HepG2 (cell line): ENCODE results near the gene QTRT2. TPM values are rescaled to one million over a fixed set of nuclear protein-coding genes. Genes with fewer than 3 reads are reported as not detected.

ENCODE experiments used
- ATAC-seq: fragments of 200-7000 bp; cut with Tn5 transposase; 3 replicates; pipeline ENCODE4 v1.9.1; 2020; ENCODE audit warnings: mild to moderate bottlenecking, moderate library complexity
- BruUV-seq: library from RNA; stranded (reverse); fragments of 400-500 nt; replicated peaks from 2 replicates; lab custom pipeline; 2021; lab: Mats Ljungman, UMichigan
- CTCF ChIA-PET: fragments of 300-600 bp; formaldehyde crosslinking; extraction: SDS; loops from one replicate; lab custom pipeline; 2021; ENCODE audit warnings: low total read pairs, inconsistent platforms, low intra/inter-chr PET ratio; lab: Yijun Ruan, JAX
- POLR2A ChIA-PET: fragments of 350-600 bp; sonication (Branson Sonifier 250); formaldehyde crosslinking; loops from one replicate; lab custom pipeline; 2020; ENCODE audit warnings: antibody characterized with exemption, inconsistent platforms; lab: Yijun Ruan, JAX
- DNase-seq: peaks from one replicate; pipeline ENCODE4 v3.0.0-alpha.2; 2015; ENCODE audit warnings: low spot score
- FAIRE-seq: peaks from 3 replicates; lab custom pipeline; 2011; peaks lifted over from hg19 to GRCh38; lab: Jason Lieb, UNC
- H2AFZ ChIP-seq: one replicate; pipeline ENCODE4 v1.6.1; 2011; ENCODE audit warnings: low read length, inconsistent platforms
- H3K27ac ChIP-seq: fragments of 300-600 bp; 3 replicates; pipeline ENCODE4 v1.8.0; 2011; ENCODE audit warnings: mixed run types, mild to moderate bottlenecking, mixed read lengths, low read length, inconsistent platforms; ENCODE audit not compliant: insufficient read depth; ENCODE audit errors: extremely low read length
- H3K27me3 ChIP-seq, 2 experiments: fragments of 200-600 bp in 1 of 2; 2 replicates in 1 of 2; 3 replicates in 1 of 2; pipeline versions ENCODE4 v1.6.0 to v1.8.0; 2011; ENCODE audit warnings: low read length in 2 of 2, mild to moderate bottlenecking in 2 of 2, moderate library complexity in 2 of 2, inconsistent platforms in 1 of 2; ENCODE audit not compliant: insufficient read depth in 2 of 2, control insufficient read depth in 1 of 2
- H3K36me3 ChIP-seq, 2 experiments: fragments of 200-600 bp in 1 of 2; replicated peaks in 1 of 2; 2 replicates in 1 of 2; 3 replicates in 1 of 2; pipeline versions ENCODE4 v1.5.1 to v1.8.0; 2011; ENCODE audit warnings: low read length in 2 of 2, inconsistent platforms in 1 of 2; ENCODE audit not compliant: insufficient read depth in 2 of 2, control insufficient read depth in 1 of 2
- H3K4me1 ChIP-seq: 2 replicates; pipeline ENCODE4 v1.5.1; 2012; ENCODE audit warnings: low read length, inconsistent platforms; ENCODE audit not compliant: insufficient read depth
- H3K4me2 ChIP-seq: 2 replicates; pipeline ENCODE4 v1.6.0; 2011; ENCODE audit warnings: low read depth, low read length, inconsistent platforms
- H3K4me3 ChIP-seq, 3 experiments: fragments of 200-600 bp in 1 of 3; sonication (generic), shearing (Covaris generic) in 1 of 3; replicated peaks in 1 of 3; 2 replicates each; pipeline ENCODE4 v1.5.1; 2011 to 2016; ENCODE audit warnings: low read length in 3 of 3, inconsistent platforms in 2 of 3, low read depth in 2 of 3, mild to moderate bottlenecking in 2 of 3, control low read depth in 1 of 3, mixed read lengths in 1 of 3; ENCODE audit not compliant: insufficient read depth in 1 of 3
- H3K79me2 ChIP-seq: one replicate; pipeline ENCODE4 v1.6.1; 2011; ENCODE audit warnings: low read length, inconsistent platforms; ENCODE audit not compliant: insufficient read depth
- H3K9ac ChIP-seq: 2 replicates; pipeline ENCODE4 v1.6.0; 2011; ENCODE audit warnings: mild to moderate bottlenecking, low read depth, low read length, inconsistent platforms; ENCODE audit not compliant: insufficient read depth
- H3K9me3 ChIP-seq: 2 replicates; pipeline ENCODE4 v1.5.1; 2012; ENCODE audit warnings: mild to moderate bottlenecking, low read length
- H4K20me1 ChIP-seq: 2 replicates; pipeline ENCODE4 v1.6.0; 2011; ENCODE audit warnings: inconsistent platforms, mild to moderate bottlenecking, low read length, moderate library complexity; ENCODE audit not compliant: insufficient read depth
- CHCHD3 ChIP-seq: sonication (generic); formaldehyde crosslinking; IDR thresholded peaks from 2 replicates; pipeline ENCODE4 v1.8.0; 2022; ENCODE audit warnings: mild to moderate bottlenecking, missing genetic modification reagents, moderate library complexity
- CHD4 ChIP-seq: fragments of 200-600 bp; sonication (generic); IDR thresholded peaks from 2 replicates; pipeline ENCODE4 v1.7.0; 2017; ENCODE audit warnings: mild to moderate bottlenecking, low read length, borderline replicate concordance
- FOXM1 ChIP-seq: sonication (generic); formaldehyde crosslinking; IDR thresholded peaks from 2 replicates; pipeline ENCODE4 v1.5.0; 2020; ENCODE audit warnings: missing genetic modification reagents
- FOXO4 ChIP-seq: sonication (generic); formaldehyde crosslinking; conservative IDR thresholded peaks from 2 replicates; pipeline ENCODE4 v1.8.1; 2023; ENCODE audit warnings: missing genetic modification reagents
- GATAD2A ChIP-seq: IDR thresholded peaks from 2 replicates; pipeline ENCODE4 v1.6.1; 2016
- MAFG ChIP-seq: sonication (generic); formaldehyde crosslinking; IDR thresholded peaks from 2 replicates; pipeline ENCODE4 v1.5.1; 2020; ENCODE audit warnings: mild to moderate bottlenecking, missing genetic modification reagents
- POGZ ChIP-seq: sonication (generic); formaldehyde crosslinking; IDR thresholded peaks from 2 replicates; pipeline ENCODE4 v1.4.0; 2020; ENCODE audit warnings: mild to moderate bottlenecking, missing genetic modification reagents
- RXRA ChIP-seq: sonication (generic); formaldehyde crosslinking; IDR thresholded peaks from 2 replicates; pipeline ENCODE4 v1.5.1; 2020; ENCODE audit warnings: missing genetic modification reagents
- ZBTB1 ChIP-seq: sonication (generic); formaldehyde crosslinking; IDR thresholded peaks from 2 replicates; pipeline ENCODE4 v1.4.0; 2020; ENCODE audit warnings: missing genetic modification reagents, borderline replicate concordance
- ZNF367 ChIP-seq: sonication (generic); formaldehyde crosslinking; IDR thresholded peaks from 2 replicates; pipeline ENCODE4 v1.4.0; 2020; ENCODE audit warnings: missing genetic modification reagents, borderline replicate concordance
- ZNF670 ChIP-seq: sonication (generic); formaldehyde crosslinking; IDR thresholded peaks from 2 replicates; pipeline ENCODE4 v1.8.0; 2022; ENCODE audit warnings: mild to moderate bottlenecking, missing genetic modification reagents, borderline replicate concordance
- WGBS: methylation state at CpG from one replicate; pipeline ENCODE4 v1.1.6; 2017; ENCODE audit warnings: low lambda C conversion rate; 5-methylcytosine and 5-hydroxymethylcytosine counted together
- in situ Hi-C: cut with HindIII; loops from 2 replicates; pipeline ENCODE4 v1.10.0; 2017; ENCODE audit warnings: low pct_unique_long_range_greater_than_20kb; ENCODE audit not compliant: extremely low pct_ligation_motif_present
- intact Hi-C: fragments of 100-400 bp; cut with micrococcal nuclease; formaldehyde crosslinking; loops from one replicate; pipeline ENCODE4 v1.10.0; 2022; ENCODE audit not compliant: unreplicated experiment
- polyA plus RNA-seq, 8 experiments: library from polyadenylated mRNA; depleted of rRNA in 3 of 8; stranded (reverse) in 7 of 8; unstranded in 1 of 8; fragments of >200 nt; fragmentation: Illumina TruSeq in 4 of 8; extraction: Trizol in 4 of 8; gene quantifications; 2 replicates each; pipeline versions ENCODE4 v1.2.1 to v1.2.3, GENCODE V29; 2011 to 2016; ENCODE audit warnings: low read depth in 4 of 8, missing spikeins in 1 of 8, mixed read lengths in 1 of 8; ENCODE audit not compliant: insufficient read depth in 1 of 8
- total RNA-seq, 5 experiments: library from RNA; depleted of rRNA; stranded (reverse); fragments of >200 nt; fragmentation: Illumina TruSeq; extraction: Trizol; gene quantifications; 2 replicates each; pipeline ENCODE4 v1.2.3, GENCODE V29; 2016; ENCODE audit warnings: low read depth in 1 of 5
- TF ChIP-seq, protein P1 (sequence below): sonication (generic); formaldehyde crosslinking; IDR thresholded peaks from 2 replicates; pipeline ENCODE4 v1.5.0; 2020; ENCODE audit warnings: mild to moderate bottlenecking, missing genetic modification reagents, borderline replicate concordance
- TF ChIP-seq, protein P2 (sequence below): sonication (generic); formaldehyde crosslinking; IDR thresholded peaks from 2 replicates; pipeline ENCODE4; 2020; ENCODE audit warnings: missing genetic modification reagents, mild to moderate bottlenecking, borderline replicate concordance

QTRT2 gene
- total and polyA plus RNA-seq, 2 of the 13 experiments (the other 11 are each of a cell fraction or from before 2014, with no cell fraction given): 7.1 to 33.4 TPM

DNA sequence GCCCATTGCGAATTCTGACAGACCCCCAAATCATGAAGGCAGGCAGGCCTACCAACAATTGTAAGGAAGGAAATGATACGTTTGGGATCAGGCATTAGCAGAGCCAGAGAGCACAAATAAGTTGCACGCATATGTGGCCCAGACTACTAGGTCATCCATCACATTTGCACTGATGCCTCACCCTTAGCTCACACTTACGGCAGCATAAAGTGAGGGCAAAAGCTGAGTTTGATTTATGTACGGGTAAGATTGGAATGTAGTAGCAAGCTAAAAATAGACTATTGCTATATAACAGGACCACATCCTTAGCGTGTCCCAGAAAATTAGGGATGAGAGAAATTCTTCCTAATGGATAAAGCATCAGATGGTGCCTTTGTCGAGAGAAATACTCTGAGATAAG is 58.6 kb downstream of the QTRT2 start:
- Histone ChIP-seq H3K4me2 (no peak overlapping the region), H3K4me1 (no peaks in the 10 kb centered on the region), H2AFZ (no peak overlapping the region), H3K79me2 (no peaks in the 10 kb centered on the region), H3K9ac (no peak overlapping the region), H4K20me1 (no peaks in the 10 kb centered on the region), H3K36me3 (no peaks in the 10 kb centered on the region), H3K27ac (no peak overlapping the region), H3K27me3 (peaks cover 0 to 5% of the 10 kb centered on the region in 2 experiments; a peak in 1 of 5 replicates), H3K9me3 (no peaks in the 10 kb centered on the region), H3K4me3 (no peak overlapping the region)
- TF ChIP-seq POGZ (CRISPR knock-in tag): no peak
- TF ChIP-seq RXRA (CRISPR knock-in tag): no peak
- TF ChIP-seq, protein P1, sequence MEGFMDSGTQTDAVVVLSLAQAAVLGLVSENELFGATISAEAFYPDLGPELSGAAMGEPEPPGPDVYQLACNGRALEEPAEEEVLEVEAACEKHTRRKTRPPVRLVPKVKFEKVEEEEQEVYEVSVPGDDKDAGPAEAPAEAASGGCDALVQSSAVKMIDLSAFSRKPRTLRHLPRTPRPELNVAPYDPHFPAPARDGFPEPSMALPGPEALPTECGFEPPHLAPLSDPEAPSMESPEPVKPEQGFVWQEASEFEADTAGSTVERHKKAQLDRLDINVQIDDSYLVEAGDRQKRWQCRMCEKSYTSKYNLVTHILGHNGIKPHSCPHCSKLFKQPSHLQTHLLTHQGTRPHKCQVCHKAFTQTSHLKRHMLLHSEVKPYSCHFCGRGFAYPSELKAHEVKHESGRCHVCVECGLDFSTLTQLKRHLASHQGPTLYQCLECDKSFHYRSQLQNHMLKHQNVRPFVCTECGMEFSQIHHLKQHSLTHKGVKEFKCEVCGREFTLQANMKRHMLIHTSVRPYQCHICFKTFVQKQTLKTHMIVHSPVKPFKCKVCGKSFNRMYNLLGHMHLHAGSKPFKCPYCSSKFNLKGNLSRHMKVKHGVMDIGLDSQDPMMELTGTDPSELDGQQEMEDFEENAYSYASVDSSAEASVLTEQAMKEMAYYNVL (CRISPR knock-in tag): no peak
- no peak for TF ChIP-seq FOXO4
- no peak for TF ChIP-seq ZNF670 (CRISPR knock-in tag)
- no peak for TF ChIP-seq MAFG
- no peak for TF ChIP-seq ZNF367
- TF ChIP-seq, protein P2, sequence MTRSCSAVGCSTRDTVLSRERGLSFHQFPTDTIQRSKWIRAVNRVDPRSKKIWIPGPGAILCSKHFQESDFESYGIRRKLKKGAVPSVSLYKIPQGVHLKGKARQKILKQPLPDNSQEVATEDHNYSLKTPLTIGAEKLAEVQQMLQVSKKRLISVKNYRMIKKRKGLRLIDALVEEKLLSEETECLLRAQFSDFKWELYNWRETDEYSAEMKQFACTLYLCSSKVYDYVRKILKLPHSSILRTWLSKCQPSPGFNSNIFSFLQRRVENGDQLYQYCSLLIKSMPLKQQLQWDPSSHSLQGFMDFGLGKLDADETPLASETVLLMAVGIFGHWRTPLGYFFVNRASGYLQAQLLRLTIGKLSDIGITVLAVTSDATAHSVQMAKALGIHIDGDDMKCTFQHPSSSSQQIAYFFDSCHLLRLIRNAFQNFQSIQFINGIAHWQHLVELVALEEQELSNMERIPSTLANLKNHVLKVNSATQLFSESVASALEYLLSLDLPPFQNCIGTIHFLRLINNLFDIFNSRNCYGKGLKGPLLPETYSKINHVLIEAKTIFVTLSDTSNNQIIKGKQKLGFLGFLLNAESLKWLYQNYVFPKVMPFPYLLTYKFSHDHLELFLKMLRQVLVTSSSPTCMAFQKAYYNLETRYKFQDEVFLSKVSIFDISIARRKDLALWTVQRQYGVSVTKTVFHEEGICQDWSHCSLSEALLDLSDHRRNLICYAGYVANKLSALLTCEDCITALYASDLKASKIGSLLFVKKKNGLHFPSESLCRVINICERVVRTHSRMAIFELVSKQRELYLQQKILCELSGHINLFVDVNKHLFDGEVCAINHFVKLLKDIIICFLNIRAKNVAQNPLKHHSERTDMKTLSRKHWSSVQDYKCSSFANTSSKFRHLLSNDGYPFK (CRISPR knock-in tag): no peak
- no peak for TF ChIP-seq CHCHD3 (CRISPR knock-in tag)
- TF ChIP-seq FOXM1 (CRISPR knock-in tag): no peak
- TF ChIP-seq CHD4: no peak
- no peak for TF ChIP-seq ZBTB1
- no peak for TF ChIP-seq GATAD2A
- ChIA-PET CTCF (no interaction called here), POLR2A (no interaction called here)
- no peak for ATAC-seq
- no peak for DNase-seq
- in situ Hi-C loops (no loop called here), intact Hi-C loops (no loop called here)
- no peak for FAIRE-seq
- BruUV-seq: no TSS peak
- 13% methylated on average over 7 of the region's 7 CpGs for WGBS
